ENCODE measurements around the gene PCK1. TPM values are rescaled to one million over a fixed set of nuclear protein-coding genes. Genes with fewer than 3 reads are reported as not detected.

The PCK1 gene
- total and polyA plus RNA-seq, 2 of the 13 experiments (the other 11 are each of a cell fraction or from before 2014, with no cell fraction given): 6.5 to 12.6 TPM

DNA sequence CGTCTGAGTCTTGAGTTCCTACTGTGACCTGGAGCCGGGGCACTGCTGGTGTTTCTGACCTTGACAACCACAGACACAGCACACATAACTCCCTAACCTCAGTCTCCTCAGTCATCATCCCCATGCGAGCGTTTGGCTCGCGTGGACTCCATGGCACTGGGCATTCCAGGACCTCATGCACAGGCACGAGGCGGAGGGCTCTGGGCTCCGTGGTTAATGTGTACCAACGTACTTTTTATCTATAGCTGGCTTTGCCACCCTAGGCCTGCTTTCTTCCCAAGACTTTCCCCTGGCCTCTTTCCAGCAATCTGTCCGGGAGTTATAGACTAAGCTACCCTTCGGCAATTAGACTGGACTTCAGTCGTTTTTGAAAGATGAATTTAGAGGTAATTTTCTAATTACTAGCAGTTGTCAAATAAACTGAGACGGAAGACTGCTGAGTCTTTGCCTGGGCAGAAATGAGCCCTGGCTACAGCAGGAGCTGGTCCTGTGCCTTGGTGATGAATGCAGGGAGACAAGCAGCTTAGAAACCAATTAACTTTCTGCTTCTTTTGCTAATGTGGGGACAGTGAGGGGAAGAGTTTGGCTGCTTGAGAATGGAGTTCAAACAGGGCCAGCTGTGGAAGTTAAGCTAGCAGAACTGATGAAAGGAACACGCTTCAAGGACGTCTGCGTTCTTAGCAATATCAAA, 19.9 kb upstream of the PCK1 start (continued):
- TF ChIP-seq, protein P1, sequence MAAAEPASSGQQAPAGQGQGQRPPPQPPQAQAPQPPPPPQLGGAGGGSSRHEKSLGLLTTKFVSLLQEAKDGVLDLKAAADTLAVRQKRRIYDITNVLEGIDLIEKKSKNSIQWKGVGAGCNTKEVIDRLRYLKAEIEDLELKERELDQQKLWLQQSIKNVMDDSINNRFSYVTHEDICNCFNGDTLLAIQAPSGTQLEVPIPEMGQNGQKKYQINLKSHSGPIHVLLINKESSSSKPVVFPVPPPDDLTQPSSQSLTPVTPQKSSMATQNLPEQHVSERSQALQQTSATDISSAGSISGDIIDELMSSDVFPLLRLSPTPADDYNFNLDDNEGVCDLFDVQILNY (CRISPR knock-in tag; conservative IDR thresholded peaks at IDR 0.05): no peak
- TF ChIP-seq REPIN1 (CRISPR knock-in tag; IDR thresholded peaks at IDR 0.05; ENCODE audit: borderline replicate concordance, low read depth) (no peak), ZNF501 (CRISPR knock-in tag; IDR thresholded peaks at IDR 0.05) (peak; percentile 75), GZF1 (CRISPR knock-in tag; IDR thresholded peaks at IDR 0.05) (no peak), NFATC3 (CRISPR knock-in tag; IDR thresholded peaks at IDR 0.05) (no peak), MBNL3 (CRISPR knock-in tag; conservative IDR thresholded peaks at IDR 0.05) (no peak), ZNF709 (CRISPR knock-in tag; IDR thresholded peaks at IDR 0.05) (no peak)

GRCh38 chr20:57543754-57544153, 17.2 kb upstream of the PCK1 start:
- DNase-seq (ENCODE audit: low spot score) (no peak), ATAC-seq (no peak), FAIRE-seq (no peak)
- H4K20me1 ChIP-seq (ENCODE audit: insufficient read depth, low read length): no peaks in the 10 kb centered on the region
- in situ Hi-C loops (cut with HindIII; ENCODE audit: extremely low pct_ligation_motif_present, low pct_unique_long_range_greater_than_20kb): no loop called here
- H3K9ac ChIP-seq (ENCODE audit: insufficient read depth, low read depth, low read length): no peak overlapping the region
- H3K4me2 ChIP-seq (ENCODE audit: low read depth, low read length): no peak overlapping the region
- H3K4me3 ChIP-seq (replicated peaks in 1 of 3; ENCODE audit: insufficient read depth in 1 of 3, low read depth in 2 of 3, low read length in 3 of 3): no peak overlapping the region
- no TSS peak for BruUV-seq (replicated peaks)
- intact Hi-C loops (cut with micrococcal nuclease; ENCODE audit: unreplicated experiment): no loop called here
- ChIA-PET CTCF (ENCODE audit: low intra/inter-chr PET ratio, low total read pairs) (no interaction called here), POLR2A (no interaction called here)
- no peaks in the 10 kb centered on the region for H3K9me3 ChIP-seq (ENCODE audit: low read length)
- no peak overlapping the region for H2AFZ ChIP-seq (ENCODE audit: low read length)
- H3K4me1 ChIP-seq (ENCODE audit: insufficient read depth, low read length): peaks cover 57% of the 10 kb centered on the region
- H3K79me2 ChIP-seq (ENCODE audit: insufficient read depth, low read length): no peaks in the 10 kb centered on the region
- H3K27me3 ChIP-seq (ENCODE audit: control insufficient read depth in 1 of 2, insufficient read depth in 2 of 2, low read length in 2 of 2): peaks cover 6 to 57% of the 10 kb centered on the region in 2 experiments; a peak in 3 of 5 replicates
- no peaks in the 10 kb centered on the region for H3K36me3 ChIP-seq (replicated peaks in 1 of 2; ENCODE audit: control insufficient read depth in 1 of 2, insufficient read depth in 2 of 2, low read length in 2 of 2)
- TF ChIP-seq FOXP4 (CRISPR knock-in tag; IDR thresholded peaks at IDR 0.05) (no peak), FOXA3 (CRISPR knock-in tag; IDR thresholded peaks at IDR 0.05) (peak; percentile 15; the same call in 1 of the 2 replicates)
- H3K27ac ChIP-seq (ENCODE audit: extremely low read length, insufficient read depth, low read length): no peak overlapping the region
- WGBS (ENCODE audit: low lambda C conversion rate): 17% methylated on average over 2 of the region's 2 CpGs
